ENCODE data around the gene MRPL51. TPM values are rescaled to one million over a fixed set of nuclear protein-coding genes. Genes with fewer than 3 reads are reported as not detected.

MRPL51 gene
- total and polyA plus RNA-seq, 2 donors from 2014 or later: 132 to 268 TPM

GRCh38 chr12:6457220-6457945 is 35.7 kb downstream of the MRPL51 start:
- Histone ChIP-seq H3K27me3 (ENCODE audit: control insufficient read depth, insufficient read depth, low read length) (no peaks in the 10 kb centered on the region), H3K27ac (ENCODE audit: low read depth in 2 of 2, low read length in 2 of 2) (no peak overlapping the region), H3K36me3 (ENCODE audit: control insufficient read depth in 2 of 3, insufficient read depth in 3 of 3, low read length in 3 of 3) (peaks cover 0 to 53% (median 34%) of the 10 kb centered on the region in 3 donors), H3K9ac (ENCODE audit: low read length in 3 of 3) (no peak overlapping the region), H3K9me3 (ENCODE audit: control insufficient read depth in 2 of 3, insufficient read depth in 1 of 3, low read length in 3 of 3) (no peaks in the 10 kb centered on the region), H3K4me1 (ENCODE audit: control insufficient read depth in 2 of 3, insufficient read depth in 2 of 3, low read depth in 1 of 3, low read length in 3 of 3) (peaks cover 2 to 13% (median 9%) of the 10 kb centered on the region in 3 donors), H3K4me3 (ENCODE audit: low read length in 3 of 3) (no peak overlapping the region)
- intact Hi-C loops (cut with DNase I): loop anchor here (10.0 kb wide), 1 partner anchor 123 kb away; no protein-coding TSS in a partner anchor
- DNase-seq: no peak
- TF ChIP-seq CTCF (IDR thresholded peaks at IDR 0.05; ENCODE audit: borderline replicate concordance, extremely low read depth, insufficient read depth): no peak
- no peak for FAIRE-seq

- Histone ChIP-seq H3K27ac (ENCODE audit: low read depth in 2 of 2, low read length in 2 of 2) (peak overlapping the region; percentile 99), H3K4me3 (ENCODE audit: low read length in 3 of 3) (peak overlapping the region in 2 of 3 donors; percentile 88 to 92), H3K36me3 (ENCODE audit: control insufficient read depth in 2 of 3, insufficient read depth in 3 of 3, low read length in 3 of 3) (peaks cover 0 to 25% (median 19%) of the 10 kb centered on the region in 3 donors), H3K4me1 (ENCODE audit: control insufficient read depth in 2 of 3, insufficient read depth in 2 of 3, low read depth in 1 of 3, low read length in 3 of 3) (peaks cover 3 to 24% (median 17%) of the 10 kb centered on the region in 3 donors), H3K27me3 (ENCODE audit: control insufficient read depth, insufficient read depth, low read length) (no peaks in the 10 kb centered on the region), H3K9me3 (ENCODE audit: control insufficient read depth in 2 of 3, insufficient read depth in 1 of 3, low read length in 3 of 3) (no peaks in the 10 kb centered on the region), H3K9ac (ENCODE audit: low read length in 3 of 3) (peak overlapping the region in 2 of 3 donors; percentile 98)
- peak in 2 of 5 donors; percentile 27 to 87 for DNase-seq
- intact Hi-C loops (cut with DNase I): loop anchor here (10.0 kb wide), 1 partner anchor 118 kb away; no protein-coding TSS in a partner anchor
- no peak for TF ChIP-seq CTCF (IDR thresholded peaks at IDR 0.05; ENCODE audit: borderline replicate concordance, extremely low read depth, insufficient read depth)
- no peak for FAIRE-seq
Measured at GRCh38 chr12:6452944-6453630, 40.0 kb downstream of the MRPL51 start.

GRCh38 chr12:6452245-6452943 is 40.7 kb downstream of the MRPL51 start:
- Histone ChIP-seq H3K36me3 (ENCODE audit: control insufficient read depth in 2 of 3, insufficient read depth in 3 of 3, low read length in 3 of 3) (peaks cover 0 to 19% (median 14%) of the 10 kb centered on the region in 3 donors), H3K27ac (ENCODE audit: low read depth in 2 of 2, low read length in 2 of 2) (peak overlapping the region; percentile 99), H3K4me3 (ENCODE audit: low read length in 3 of 3) (peak overlapping the region; percentile 77 to 92 (median 88)), H3K9me3 (ENCODE audit: control insufficient read depth in 2 of 3, insufficient read depth in 1 of 3, low read length in 3 of 3) (no peaks in the 10 kb centered on the region), H3K4me1 (ENCODE audit: control insufficient read depth in 2 of 3, insufficient read depth in 2 of 3, low read depth in 1 of 3, low read length in 3 of 3) (peaks cover 3 to 24% (median 17%) of the 10 kb centered on the region in 3 donors), H3K9ac (ENCODE audit: low read length in 3 of 3) (peak overlapping the region; percentile 8 to 98 (median 98)), H3K27me3 (ENCODE audit: control insufficient read depth, insufficient read depth, low read length) (no peaks in the 10 kb centered on the region)
- DNase-seq: peak in 4 of 5 donors; percentile 26 to 61 (median 48)
- no peak for FAIRE-seq
- no peak for TF ChIP-seq CTCF (IDR thresholded peaks at IDR 0.05; ENCODE audit: borderline replicate concordance, extremely low read depth, insufficient read depth)
- intact Hi-C loops (cut with DNase I): loop anchor here (10.0 kb wide), 1 partner anchor 118 kb away; no protein-coding TSS in a partner anchor
